GM20431 (cell line): Measurements from ENCODE around the gene RCOR1.

Experiments
- in situ Hi-C: fragments of 300-500 bp; cut with MseI, MboI; formaldehyde crosslinking; loops from one replicate; pipeline ENCODE4 v1.15.0; 2020; ENCODE audit warnings: low sequenced_read_pairs; ENCODE audit not compliant: unreplicated experiment

The RCOR1 gene

DNA sequence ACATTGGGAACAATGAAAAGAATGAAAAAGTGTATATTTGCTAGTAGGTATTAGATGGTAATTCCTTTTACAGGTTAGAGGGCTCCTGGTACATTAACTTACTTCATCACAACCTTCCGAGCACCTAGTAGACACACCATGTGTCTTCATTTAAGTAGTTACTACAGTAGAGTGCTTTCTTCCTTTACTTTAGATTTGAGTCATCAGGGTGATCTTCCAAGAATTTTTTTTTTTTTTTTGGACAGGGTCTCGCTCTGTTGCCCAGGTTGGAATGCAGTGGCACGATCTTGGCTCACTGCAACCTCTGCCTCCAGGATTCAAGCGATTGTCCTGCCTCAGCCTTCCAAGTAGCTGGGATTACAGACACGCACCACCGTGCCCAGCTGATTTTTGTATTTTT is 105.1 kb downstream of the RCOR1 start:
- in situ Hi-C loops: no loop called here

- in situ Hi-C loops: no loop called here
Observed at GRCh38 chr14:102699416-102700110, 107.1 kb downstream of the RCOR1 start.

GRCh38 chr14:102708494-102708893 is 116.0 kb downstream of the RCOR1 start:
- in situ Hi-C loops: no loop called here

DNA sequence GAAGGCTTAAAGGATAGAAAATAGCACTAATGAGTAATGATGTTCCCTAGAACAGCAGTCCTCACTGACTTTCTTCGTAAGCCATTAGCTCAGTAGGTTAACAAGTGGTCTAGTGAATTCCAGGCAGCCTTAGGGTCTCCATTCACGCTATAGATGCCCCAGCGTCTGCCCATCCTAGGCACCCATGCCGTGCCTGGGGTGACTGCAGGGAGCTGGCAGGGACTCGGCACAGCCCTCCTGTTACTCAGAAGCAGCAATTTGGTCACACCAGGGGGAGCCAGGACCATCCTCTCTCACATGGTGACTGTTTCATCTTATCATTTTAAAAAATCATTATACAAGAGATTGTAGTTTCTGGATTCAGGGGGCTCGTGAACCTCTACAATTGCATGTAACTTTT is 118.8 kb downstream of the RCOR1 start:
- in situ Hi-C loops: no loop called here

GRCh38 chr14:102711946-102712345 is 119.5 kb downstream of the RCOR1 start:
- in situ Hi-C loops: no loop called here

DNA sequence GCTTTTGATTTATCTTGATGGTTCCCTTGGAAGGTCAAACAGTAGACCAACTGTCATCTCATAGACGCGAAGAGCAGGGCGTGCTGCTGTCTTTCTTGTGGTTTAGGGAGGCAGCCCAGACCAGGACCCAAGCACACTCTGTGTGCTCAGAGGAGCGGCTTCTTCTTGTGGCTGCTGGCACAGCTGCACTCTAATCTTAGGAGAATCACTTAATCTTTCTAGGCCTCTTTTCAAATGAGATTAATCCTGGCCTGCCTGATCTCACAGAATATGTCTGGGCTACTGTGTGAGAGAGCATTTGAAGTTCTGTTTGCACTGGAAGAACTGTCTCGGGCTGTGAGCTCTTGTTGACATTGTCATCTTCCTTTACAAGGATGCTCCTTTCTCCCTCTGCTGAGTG is 124.8 kb downstream of the RCOR1 start:
- in situ Hi-C loops: no loop called here

- in situ Hi-C loops: no loop called here
Observed at GRCh38 chr14:102722646-102723045, 130.2 kb downstream of the RCOR1 start.

DNA sequence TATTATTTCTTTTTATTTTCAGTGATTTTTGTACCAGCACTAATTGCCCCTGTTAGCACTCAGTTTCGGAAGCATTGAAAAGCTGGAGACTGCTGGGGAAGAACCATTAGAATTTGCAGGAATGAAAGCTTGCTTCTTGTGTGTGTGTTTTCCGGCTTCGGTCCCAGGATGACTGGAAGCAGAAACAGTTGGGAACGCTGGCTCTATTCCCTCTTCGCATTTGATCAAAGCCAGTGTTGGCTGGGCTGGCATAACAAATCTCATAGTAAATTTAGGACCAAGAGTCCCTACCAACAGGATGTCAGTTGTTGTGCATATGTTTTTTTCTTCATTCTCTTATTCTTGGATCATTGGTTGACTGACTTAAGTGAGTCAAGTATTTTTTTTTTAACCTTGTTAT is 131.2 kb downstream of the RCOR1 start:
- in situ Hi-C loops: no loop called here

DNA sequence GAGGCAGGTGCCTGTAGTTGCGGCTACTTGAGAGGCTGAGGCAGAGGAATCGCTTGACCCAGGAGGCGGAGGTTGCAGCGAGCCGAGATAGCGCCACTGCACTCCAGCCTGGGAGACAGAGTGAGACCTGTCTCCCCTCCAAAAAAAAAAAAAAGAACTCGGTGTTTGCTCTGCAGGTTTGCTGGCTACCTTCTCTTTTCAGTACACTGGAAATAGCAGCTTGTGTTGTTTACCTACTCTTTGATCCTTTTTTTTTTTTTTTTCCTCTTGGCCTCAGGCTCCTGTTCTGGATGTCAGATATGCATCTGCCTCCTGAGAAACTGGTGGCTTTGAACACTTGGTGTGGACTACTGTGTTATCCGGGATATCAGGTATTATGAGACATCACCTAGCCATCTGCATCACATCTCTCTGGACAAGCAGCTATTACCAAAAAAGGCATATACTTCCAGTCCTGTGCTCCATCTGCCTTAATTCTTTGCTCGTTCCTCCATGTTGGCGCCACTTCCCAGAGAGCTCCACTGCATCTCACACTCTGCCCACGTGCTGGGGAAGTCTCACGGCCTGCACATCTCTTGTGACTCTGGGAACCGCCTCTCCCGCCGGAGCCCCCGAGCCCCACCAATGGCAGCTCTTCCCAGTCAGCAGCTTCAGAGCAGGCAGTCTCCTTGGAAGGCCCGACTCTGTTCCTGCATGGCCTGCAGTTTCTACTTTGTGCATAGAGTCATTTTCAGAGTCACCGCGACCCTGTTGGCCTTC is 133.9 kb downstream of the RCOR1 start:
- in situ Hi-C loops: no loop called here

GRCh38 chr14:102727336-102728095 is 135.1 kb downstream of the RCOR1 start:
- in situ Hi-C loops: no loop called here

DNA sequence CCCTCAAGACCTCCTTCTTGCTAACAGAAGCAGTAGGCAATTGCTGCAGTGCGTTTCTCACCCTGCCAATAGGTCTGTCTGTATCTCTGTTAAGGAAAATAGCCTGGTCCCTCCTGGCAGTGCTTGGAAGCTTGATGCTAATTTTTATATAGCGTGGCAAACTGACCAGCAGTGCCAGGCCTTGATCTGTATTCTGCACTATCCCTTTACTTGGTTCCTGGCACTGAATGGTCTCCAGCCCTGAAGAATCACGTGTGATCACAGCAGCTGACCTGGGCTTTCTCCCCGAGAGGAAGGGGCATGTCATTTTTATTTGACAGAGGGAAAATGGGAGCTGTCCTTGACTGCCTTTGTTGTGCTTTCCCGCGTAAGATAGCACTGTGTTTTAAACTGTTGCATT is 136.1 kb downstream of the RCOR1 start:
- in situ Hi-C loops: no loop called here

DNA sequence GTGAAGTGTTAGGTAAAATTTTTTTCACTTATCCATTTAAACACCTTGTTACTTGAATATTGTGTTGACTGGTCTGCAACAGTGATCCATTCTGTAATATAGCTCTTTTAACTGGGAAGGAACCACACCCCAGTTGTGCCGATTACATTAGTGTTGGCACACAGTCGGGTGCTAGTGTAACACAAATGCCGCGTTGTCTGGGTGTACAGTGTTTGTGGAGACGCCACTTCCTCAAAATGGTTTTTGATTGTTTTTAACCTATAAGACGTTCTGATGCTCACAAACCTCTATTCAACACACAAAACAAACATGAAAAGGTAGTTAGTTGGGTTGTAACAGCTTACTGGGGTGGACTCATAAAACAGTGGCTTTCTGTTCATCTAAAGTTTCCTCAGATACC is 136.8 kb downstream of the RCOR1 start:
- in situ Hi-C loops: no loop called here

DNA sequence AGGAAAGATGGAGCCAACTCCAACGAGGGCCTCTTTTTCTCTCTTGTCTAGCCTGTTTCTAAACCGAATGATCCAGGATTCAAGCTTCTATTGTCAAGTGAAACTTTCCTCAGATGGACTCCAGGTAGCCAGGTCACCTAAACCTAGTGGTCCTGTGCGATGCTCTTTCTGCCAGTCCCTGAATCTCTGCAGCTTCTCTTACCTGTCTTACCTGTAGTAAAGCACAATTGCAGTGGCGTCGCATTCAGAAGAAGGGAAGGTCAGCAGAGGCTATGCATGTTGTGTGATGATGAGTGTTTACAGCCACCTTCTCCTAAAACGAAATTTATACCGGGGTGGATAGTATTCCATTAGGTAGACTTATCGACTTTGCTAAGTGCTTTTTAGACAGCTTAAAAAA is 137.4 kb downstream of the RCOR1 start:
- in situ Hi-C loops: no loop called here

DNA sequence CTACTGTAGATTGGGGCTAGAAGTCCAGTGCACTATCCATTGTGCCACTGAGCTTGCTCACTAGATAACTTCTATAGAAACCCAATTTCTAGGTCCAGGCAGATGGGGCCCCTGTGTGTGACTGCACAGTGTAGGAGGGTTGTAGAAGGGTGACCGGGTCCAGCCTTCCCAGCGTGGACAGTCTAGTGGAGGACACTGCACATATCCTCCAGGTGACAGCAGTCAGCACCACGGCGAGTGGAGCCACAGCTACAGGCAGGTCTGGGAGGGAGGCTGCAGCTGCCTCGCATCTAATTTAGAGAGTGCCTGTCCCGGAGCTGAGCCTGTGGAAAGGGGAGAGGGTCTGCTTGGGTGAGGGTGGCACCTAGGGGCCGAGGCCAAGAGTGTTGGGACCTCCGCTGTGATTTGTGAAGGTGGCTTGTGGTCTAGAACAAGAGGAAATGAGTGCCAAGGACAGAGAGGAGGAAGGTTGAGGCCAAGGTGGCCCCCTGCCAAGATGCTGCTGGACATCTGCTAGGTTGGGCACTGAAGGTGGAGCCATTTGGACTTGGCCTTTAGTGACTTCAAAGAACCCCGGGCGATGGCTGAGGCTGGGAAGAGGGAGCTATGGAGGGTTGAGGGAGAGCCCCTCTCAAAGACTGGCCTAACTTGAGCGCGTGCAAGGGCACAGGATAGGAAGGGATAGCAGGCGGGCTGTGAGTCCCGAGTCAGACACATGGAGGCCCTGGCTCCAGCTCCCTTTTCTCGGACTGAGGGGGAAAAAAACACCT is 138.8 kb downstream of the RCOR1 start:
- in situ Hi-C loops: no loop called here

DNA sequence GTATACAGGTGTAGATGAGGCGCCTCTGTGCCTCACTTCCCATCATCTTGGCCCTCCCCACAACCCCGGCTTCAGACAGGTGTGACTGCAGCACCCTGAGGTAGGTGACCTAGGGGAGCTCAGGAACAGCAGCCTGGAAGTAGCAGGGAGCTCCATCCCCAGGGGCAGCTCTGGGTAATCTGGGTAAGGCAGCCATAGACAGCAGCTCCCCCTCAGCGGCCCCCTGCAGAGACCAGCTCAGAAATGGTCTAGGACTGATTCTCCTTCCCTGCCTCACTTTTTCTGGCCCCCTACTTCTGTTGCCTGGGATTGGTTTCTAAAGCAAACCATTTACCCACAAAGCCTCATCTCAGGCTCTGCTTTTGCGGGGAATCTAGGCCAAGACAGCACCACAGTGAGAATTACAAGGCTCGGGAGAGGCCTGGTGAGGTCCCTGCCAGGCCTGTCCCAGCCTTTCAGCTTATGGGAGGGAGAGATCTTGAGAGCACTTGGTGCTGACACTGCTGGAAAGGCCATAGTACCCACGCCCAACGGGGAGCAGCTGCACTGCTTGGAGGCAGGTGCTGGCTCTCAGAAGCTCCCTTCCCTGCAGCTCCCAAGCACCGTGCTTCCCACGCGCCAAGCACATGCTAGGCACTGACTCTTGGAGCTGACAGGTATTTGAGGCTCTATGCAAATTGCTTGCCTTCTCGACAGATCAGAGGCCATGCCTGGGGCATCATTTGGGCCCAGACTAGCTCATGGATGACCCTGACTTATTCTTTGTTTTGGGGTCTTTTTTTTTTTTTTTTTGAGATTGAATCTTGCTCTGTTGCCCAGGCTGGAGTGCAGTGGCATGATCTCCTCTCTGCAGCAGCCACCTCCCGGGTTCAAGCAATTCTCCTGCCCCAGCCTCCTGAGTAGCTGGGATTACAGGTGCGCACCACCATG is 139.7 kb downstream of the RCOR1 start:
- in situ Hi-C loops: no loop called here

GRCh38 chr14:102732924-102733323 is 140.5 kb downstream of the RCOR1 start:
- in situ Hi-C loops: no loop called here

DNA sequence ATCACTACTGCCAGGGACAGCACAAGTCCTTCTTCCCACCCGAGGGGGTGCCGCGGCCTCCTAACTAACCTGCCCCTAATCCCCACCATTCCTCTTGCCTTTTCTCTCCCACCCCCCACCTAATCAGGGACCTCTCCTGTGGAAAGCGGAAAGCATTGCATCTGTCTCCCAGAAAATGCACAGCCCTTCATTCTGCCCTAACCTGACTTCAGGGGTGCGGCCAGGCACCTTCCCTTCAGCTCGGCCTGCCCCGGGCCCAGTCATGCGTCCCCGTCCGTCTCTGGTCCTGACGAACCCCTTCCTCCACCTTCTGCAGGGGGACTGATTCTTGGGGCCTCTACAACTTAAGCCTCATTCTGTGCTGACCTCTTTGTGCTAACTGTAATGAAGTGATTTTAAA is 140.9 kb downstream of the RCOR1 start:
- in situ Hi-C loops: no loop called here

GRCh38 chr14:102734436-102734835 is 142.0 kb downstream of the RCOR1 start:
- in situ Hi-C loops: no loop called here

- in situ Hi-C loops: no loop called here
Observed at GRCh38 chr14:102736956-102737355, 144.5 kb downstream of the RCOR1 start.
